GM19467 (cell line): ENCODE measurements around the gene SUCNR1.
"Not testable (repeated sequence)": the region's sequence is repeated elsewhere in the genome, so short reads cannot be mapped to it uniquely, and the experiment has no call there.

Source experiments
- ATAC-seq: cut with Tn5 transposase; IDR thresholded peaks from one replicate; pipeline ENCODE4 v1.9.1; 2021; ENCODE audit warnings: mild to moderate bottlenecking, moderate library complexity; ENCODE audit not compliant: unreplicated experiment

The SUCNR1 gene

GRCh38 chr3:151900460-151900859, 27.0 kb downstream of the SUCNR1 start:
- ATAC-seq: no peak

- no peak for ATAC-seq
These were observed 27.6 kb downstream of the SUCNR1 start for GRCh38 chr3:151900884-151901643.

DNA sequence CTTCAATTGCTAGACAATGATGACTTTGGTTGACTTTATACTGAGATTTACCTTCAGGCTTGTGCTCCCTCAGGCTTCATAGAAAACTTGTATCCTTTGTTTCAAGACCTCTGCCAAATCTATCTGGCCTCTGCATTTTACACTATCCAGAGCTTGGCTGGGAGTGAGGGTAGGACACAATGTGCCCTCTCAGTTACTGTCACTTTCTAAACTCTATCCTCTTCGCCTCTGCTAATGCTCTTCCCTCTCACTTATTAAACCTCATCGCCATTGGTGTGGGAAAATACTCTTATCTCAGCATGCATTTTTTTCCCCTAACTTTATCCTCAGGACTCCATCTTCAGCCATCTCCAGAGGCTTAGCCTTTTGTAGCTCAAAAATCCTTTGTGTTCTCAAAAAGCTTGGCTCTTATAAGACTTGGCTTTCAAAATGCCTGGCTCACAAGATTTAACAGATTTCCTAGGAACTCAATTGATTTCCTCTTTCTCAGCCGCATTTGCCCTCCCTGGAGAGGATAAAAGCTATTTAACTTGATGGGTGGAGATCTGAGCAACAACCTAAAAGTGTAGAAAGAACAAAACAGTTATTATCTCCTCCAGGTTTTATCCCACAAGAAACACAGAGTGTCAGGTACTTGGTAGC, 28.3 kb downstream of the SUCNR1 start:
- no peak for ATAC-seq

- no peak for ATAC-seq
These were observed 30.1 kb downstream of the SUCNR1 start for GRCh38 chr3:151903501-151903991.

DNA sequence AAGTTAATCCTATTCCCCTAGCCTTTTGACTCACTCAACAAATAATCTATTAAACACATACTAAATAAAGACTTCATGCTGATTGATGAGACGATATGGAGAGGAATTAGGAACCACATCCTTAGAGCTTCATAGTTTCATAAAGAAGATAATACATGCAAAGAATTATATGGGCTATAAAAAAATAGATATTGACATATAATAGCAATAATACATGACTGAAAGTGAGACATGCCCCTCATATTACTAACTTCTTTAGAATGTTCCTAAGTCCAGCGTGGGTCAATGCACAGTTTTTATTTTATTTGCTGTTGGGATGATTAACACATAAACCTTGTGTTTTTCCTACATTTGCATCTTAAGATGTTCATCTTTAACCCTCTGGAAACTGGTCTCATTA, 32.2 kb downstream of the SUCNR1 start:
- no peak for ATAC-seq

GRCh38 chr3:151906751-151907150, 33.3 kb downstream of the SUCNR1 start:
- no peak for ATAC-seq

GRCh38 chr3:151908399-151908798, 35.0 kb downstream of the SUCNR1 start:
- no peak for ATAC-seq

GRCh38 chr3:151909681-151910405, 36.4 kb downstream of the SUCNR1 start:
- no peak for ATAC-seq

- no peak for ATAC-seq
These were observed 38.0 kb downstream of the SUCNR1 start for GRCh38 chr3:151911462-151911861.

- no peak for ATAC-seq
These were observed 38.6 kb downstream of the SUCNR1 start for GRCh38 chr3:151912028-151912427.

- no peak for ATAC-seq
These were observed 43.3 kb downstream of the SUCNR1 start for GRCh38 chr3:151916781-151917180.

GRCh38 chr3:151918253-151919029, 45.0 kb downstream of the SUCNR1 start:
- no peak for ATAC-seq

DNA sequence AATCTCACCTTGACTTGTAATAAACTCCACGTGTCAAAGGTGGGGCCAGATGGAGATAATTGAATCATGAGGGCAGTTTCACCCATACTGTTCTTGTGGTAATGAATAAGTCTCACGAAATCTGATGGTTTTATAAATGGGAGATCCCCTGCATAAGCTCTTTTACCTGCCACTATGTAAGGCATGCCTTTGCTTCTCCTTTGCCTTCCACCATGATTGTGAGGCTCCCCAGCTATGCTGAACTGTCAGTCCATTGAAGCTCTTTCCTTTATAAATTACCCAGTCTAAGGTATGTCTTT, 45.5 kb downstream of the SUCNR1 start:
- ATAC-seq: no peak

DNA sequence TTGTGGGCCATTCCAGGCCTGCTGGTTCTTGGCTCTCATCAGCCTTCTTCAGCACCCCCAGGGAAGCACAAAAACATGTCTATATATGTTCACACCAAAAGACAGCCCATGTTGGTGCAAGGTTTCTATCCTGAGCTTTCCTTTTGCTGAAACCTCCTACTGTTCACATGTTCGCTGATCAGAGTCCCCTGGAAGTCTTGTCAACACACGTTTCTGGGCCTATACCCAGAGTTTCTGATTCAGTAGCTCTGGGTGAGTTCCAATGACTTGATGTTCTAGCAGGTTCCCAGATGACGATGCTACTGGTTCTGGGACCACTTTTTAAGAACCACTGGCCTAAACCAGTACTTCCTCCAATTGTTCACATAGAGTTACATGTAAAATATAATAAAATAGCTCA, 46.0 kb downstream of the SUCNR1 start:
- ATAC-seq: no peak

DNA sequence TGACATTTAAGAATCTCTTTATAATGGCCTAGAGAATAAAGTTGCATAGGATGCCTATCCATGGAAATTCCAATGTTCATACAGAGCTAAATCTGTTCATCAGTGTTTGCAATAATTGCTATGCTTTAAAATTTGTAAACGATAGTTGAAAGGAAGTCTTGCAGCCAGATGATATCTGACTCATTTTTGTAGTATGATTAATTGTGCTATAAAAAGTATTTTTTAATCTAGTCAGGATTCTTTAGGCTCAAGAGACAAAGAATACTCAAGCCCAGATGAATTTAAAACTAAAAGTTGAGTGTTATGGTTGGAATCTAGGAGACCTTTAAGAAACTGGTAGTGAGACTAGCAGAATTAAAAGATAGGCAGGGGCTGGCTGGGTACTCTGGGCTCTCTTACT, 50.5 kb downstream of the SUCNR1 start:
- no peak for ATAC-seq

GRCh38 chr3:151924753-151925152, 51.3 kb downstream of the SUCNR1 start:
- no peak for ATAC-seq

GRCh38 chr3:151925419-151925818, 52.0 kb downstream of the SUCNR1 start:
- no peak for ATAC-seq

- no peak for ATAC-seq
These were observed 52.4 kb downstream of the SUCNR1 start for GRCh38 chr3:151925876-151926275.

- no peak for ATAC-seq
These were observed 53.5 kb downstream of the SUCNR1 start for GRCh38 chr3:151926956-151927355.

GRCh38 chr3:151927915-151928525, 54.6 kb downstream of the SUCNR1 start:
- not testable (repeated sequence) for ATAC-seq

DNA sequence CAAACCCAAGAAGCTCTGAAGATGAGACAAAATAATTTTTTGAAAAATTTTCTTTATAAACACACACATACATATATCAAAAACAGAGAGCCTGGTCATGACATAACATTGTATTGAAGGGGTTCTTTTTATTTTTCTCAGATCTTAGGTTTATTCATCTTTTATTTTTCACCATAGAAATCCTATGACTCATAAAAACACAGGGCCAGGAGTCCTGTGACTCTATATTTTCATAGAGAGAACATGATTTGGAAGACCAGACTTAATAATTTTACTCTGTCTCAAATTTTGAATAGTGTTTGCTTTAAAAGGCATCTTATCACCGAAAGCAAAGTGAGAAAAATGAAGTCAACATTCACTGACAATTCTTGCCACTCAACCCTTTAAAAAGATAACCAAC, 57.7 kb downstream of the SUCNR1 start:
- ATAC-seq: no peak
